Panc1 (cell line): Measurements from ENCODE around the gene ESCO1.

ENCODE experiments used
- POLR2AphosphoS5 ChIP-seq: IDR thresholded peaks from 2 replicates; pipeline ENCODE4 v1.6.1; 2012; ENCODE audit warnings: mild to moderate bottlenecking, low read depth, low read length, moderate library complexity
- SIN3A ChIP-seq: IDR thresholded peaks from 2 replicates; pipeline ENCODE4 v1.6.1; 2012; ENCODE audit warnings: low read depth, mild to moderate bottlenecking, low read length, moderate library complexity, borderline replicate concordance; ENCODE audit not compliant: insufficient read depth
- TCF7L2 ChIP-seq: IDR thresholded peaks from 2 replicates; pipeline ENCODE4 v1.6.1; 2011; ENCODE audit warnings: mild to moderate bottlenecking, low read depth, low read length, inconsistent platforms
- TF ChIP-seq, protein P1 (sequence below): fragments of 450-650 bp; IDR thresholded peaks from 2 replicates; pipeline ENCODE4 v1.5.1; 2017; ENCODE audit warnings: mild to moderate bottlenecking
- TF ChIP-seq, protein P2 (sequence below), 2 experiments: IDR thresholded peaks; 2 replicates each; pipeline ENCODE4 v1.6.1; 2011 to 2012; ENCODE audit warnings: low read depth in 2 of 2, control low read depth in 1 of 2, low read length in 1 of 2, mild to moderate bottlenecking in 1 of 2, moderate library complexity in 1 of 2; ENCODE audit not compliant: insufficient read depth in 1 of 2

DNA sequence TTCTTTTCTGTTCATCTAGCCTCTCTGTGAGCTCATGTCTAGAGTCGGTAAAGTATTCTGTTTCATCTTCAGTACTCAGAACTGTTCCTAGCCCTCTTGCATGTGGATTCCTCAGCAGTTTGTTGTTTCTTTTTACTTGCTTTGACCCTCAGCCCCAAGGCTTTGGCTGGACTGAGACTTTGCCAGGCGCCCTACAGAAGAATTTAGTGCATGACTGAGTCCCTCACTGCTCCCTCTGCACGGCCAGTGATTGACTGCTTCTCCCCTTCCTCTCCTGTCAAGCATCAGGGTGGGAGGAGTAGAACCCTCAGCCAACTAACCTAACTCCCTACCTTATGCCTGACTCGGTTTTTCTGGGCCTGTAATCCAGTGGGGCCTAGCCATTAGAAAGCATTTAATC lies 109.8 kb downstream of the ESCO1 start:
- no peak for TF ChIP-seq POLR2AphosphoS5
- TF ChIP-seq, protein P1, sequence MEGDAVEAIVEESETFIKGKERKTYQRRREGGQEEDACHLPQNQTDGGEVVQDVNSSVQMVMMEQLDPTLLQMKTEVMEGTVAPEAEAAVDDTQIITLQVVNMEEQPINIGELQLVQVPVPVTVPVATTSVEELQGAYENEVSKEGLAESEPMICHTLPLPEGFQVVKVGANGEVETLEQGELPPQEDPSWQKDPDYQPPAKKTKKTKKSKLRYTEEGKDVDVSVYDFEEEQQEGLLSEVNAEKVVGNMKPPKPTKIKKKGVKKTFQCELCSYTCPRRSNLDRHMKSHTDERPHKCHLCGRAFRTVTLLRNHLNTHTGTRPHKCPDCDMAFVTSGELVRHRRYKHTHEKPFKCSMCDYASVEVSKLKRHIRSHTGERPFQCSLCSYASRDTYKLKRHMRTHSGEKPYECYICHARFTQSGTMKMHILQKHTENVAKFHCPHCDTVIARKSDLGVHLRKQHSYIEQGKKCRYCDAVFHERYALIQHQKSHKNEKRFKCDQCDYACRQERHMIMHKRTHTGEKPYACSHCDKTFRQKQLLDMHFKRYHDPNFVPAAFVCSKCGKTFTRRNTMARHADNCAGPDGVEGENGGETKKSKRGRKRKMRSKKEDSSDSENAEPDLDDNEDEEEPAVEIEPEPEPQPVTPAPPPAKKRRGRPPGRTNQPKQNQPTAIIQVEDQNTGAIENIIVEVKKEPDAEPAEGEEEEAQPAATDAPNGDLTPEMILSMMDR = no peak
- no peak for TF ChIP-seq SIN3A
- TF ChIP-seq, protein P2, sequence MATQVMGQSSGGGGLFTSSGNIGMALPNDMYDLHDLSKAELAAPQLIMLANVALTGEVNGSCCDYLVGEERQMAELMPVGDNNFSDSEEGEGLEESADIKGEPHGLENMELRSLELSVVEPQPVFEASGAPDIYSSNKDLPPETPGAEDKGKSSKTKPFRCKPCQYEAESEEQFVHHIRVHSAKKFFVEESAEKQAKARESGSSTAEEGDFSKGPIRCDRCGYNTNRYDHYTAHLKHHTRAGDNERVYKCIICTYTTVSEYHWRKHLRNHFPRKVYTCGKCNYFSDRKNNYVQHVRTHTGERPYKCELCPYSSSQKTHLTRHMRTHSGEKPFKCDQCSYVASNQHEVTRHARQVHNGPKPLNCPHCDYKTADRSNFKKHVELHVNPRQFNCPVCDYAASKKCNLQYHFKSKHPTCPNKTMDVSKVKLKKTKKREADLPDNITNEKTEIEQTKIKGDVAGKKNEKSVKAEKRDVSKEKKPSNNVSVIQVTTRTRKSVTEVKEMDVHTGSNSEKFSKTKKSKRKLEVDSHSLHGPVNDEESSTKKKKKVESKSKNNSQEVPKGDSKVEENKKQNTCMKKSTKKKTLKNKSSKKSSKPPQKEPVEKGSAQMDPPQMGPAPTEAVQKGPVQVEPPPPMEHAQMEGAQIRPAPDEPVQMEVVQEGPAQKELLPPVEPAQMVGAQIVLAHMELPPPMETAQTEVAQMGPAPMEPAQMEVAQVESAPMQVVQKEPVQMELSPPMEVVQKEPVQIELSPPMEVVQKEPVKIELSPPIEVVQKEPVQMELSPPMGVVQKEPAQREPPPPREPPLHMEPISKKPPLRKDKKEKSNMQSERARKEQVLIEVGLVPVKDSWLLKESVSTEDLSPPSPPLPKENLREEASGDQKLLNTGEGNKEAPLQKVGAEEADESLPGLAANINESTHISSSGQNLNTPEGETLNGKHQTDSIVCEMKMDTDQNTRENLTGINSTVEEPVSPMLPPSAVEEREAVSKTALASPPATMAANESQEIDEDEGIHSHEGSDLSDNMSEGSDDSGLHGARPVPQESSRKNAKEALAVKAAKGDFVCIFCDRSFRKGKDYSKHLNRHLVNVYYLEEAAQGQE (IDR thresholded peaks at IDR 0.05; ENCODE audit: insufficient read depth in 1 of 2, low read depth in 2 of 2, low read length in 1 of 2) = no peak
- TF ChIP-seq TCF7L2 = no peak
